ENCODE measurements around the gene RIIAD1.
"Not testable (repeated sequence)": the region's sequence is repeated elsewhere in the genome, so short reads cannot be mapped to it uniquely, and the experiment has no call there.

The RIIAD1 gene

DNA sequence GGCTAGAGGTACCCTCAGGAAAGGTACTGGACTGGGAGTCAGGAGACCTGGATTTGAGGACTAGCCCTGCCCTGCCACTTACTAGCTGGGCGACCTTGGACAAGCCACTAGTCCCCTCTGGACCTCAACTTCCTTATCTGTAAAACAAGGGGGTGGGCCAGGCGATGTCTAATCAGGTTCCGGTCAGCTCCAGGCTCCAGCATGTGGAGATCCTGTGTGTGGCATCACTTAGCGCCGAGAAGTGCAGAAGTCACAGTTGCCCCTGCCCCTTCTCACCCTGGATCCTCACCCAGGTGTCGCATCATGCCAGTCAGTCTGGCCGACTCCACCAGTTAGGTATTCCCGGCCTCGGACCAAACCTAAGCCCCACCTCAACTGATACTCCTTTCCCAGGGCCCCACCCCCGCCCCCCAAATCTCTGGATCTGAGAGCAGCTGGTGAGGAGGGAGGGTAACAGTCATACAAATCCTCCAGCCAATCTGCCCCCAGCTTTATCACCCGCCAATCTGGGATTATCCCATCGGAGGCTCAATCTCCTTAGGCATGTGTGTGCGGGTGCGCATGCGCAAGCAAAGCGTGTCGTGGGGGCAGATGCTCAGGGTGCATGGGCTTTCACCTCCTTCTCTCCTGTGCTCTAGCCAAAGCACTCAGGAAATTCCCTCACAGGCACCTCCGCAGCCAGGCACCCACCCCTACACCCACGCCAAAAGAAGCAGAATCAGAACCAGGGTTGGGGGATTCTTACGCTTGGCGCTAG lies 10.1 kb upstream of the RIIAD1 start:
- DNase-seq (ENCODE audit: low read depth in 2 of 2), result no peak

DNA sequence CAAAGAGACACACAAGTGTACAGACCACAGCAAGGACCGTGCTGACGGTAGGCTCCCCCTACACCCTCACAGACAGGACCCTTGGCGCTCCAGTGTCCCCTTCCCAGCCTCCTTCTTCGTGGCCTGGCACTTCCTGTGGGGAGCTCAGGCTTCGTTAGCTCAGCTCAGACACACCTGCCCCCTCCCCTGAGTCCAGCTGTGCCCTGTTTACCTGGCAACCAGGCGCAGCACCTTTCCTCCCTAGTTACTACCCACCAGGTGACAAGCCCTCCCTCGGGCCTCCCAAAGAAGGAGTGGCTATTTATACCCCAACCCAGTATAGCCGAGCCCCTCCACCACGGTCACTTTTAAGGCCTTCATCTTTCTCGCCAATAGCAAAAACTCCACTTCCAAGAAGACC lies 9.4 kb upstream of the RIIAD1 start:
- no peak for DNase-seq (ENCODE audit: low read depth in 2 of 2)

DNA sequence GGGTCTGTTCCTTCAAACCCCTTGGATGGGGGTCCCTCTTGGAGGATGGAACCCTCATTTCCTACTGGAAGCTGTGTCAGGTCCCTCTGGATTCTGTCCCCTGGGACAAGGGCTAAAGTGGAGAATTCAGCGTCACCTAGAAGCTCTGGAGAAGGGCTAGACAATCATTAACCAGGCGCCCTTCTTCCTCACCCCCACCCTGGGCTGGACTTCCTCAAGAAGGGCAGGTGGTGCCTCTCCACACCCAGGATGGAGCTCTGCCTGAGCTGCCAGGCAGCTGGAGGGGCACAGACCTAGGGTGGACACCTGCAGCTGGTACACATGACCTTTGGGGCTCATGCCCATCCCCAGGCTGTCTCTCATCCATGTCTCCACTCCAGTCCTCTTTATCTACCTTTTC lies 8.3 kb upstream of the RIIAD1 start:
- no peak for DNase-seq (ENCODE audit: low read depth in 2 of 2)

DNA sequence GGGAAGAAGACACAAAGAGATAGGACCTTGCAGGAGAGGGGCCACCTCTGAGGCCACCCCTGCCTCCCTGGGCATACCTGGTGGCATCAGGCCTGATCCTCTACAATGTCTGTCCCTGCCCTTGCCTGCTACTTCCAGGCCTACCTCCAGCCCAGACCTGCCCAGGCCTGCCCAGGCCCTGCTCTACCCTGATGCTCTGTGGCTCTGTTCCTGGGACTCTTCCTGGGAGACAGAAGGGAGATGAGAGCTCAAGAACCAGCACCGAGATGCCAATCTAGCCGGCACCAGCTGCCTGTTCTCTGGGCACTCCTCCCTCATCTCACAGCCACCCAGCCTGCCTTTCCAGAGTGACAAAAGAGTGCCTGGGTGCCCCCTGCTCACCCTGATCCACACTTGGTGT lies 7.4 kb upstream of the RIIAD1 start:
- DNase-seq (ENCODE audit: low read depth in 2 of 2), result no peak

DNA sequence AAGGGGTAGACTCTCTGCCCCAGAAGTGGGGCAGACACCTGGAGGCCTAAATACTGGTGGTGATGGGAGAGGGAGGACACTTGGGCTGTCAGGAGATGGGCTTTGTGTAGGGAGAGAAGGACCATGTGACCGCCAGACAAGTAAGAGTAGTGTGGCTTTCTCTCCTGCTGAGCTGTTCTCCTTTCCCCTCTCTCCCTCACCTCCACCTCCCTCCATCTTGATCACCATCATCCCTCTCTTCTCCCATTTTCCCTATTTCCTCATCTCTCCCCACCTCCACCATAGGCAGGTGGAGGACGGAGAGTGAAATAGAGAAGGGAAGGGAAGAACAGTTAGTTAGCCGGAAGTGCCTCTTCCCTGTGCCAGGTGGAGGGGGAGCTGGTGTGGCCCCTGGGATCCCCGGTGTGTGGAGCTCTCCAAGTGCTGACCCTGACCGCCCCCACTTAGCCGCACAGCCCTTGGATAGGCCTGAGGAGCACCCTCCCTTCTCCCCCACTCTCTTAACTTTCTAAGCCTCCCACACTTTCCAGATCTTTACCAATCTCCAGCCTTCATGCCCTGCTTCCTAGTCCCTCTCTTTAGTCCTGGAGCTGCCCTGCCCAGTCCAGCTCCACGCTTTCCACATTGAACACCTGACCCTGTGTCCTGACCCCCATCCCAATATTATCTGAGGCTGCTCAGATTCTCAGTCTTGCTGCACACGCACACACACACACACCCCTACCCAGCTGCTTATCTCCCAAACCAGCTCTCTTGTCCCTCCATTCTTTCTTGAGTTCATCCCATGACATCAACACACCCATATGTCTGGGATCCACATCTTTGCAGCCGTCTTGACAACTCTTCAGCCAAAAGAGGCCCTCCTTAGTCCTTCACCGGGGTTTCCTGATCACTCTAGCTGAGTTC lies 6.2 kb upstream of the RIIAD1 start:
- no peak for DNase-seq (ENCODE audit: low read depth in 2 of 2)

DNA sequence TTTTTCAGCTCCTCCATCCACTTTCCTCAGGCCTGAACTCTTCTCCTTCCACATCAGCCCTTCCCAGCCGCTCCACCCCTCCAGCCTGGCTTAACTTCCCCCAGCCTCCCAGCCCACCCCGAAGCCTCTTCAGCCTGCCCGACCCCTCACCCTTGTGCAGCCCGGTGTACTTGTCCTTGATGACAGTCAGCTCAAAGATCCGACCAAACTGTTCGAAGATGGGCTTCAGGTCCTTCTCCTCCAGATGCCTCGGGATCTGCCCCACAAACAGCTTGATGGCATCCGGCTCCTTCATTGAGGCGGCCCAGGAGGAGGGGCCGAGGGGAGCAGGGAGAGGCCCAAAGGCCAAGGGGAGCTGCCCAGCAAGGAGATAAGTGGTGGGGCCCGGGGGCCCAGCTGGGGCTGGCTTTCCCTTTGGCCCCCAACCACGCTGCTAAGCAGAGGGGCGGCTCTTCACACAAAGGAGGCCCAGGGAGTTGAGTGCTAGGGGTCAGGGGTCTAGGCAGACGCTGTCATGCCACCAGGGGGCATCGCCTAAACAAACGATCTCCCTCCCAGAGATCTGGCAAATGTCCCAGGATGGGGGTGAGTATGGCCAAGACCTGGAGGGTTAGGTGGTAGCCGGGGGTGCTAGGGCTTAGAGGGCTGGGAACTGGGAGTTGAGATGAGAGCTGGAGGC lies 5.5 kb upstream of the RIIAD1 start:
- DNase-seq (ENCODE audit: low read depth in 2 of 2), result no peak

DNA sequence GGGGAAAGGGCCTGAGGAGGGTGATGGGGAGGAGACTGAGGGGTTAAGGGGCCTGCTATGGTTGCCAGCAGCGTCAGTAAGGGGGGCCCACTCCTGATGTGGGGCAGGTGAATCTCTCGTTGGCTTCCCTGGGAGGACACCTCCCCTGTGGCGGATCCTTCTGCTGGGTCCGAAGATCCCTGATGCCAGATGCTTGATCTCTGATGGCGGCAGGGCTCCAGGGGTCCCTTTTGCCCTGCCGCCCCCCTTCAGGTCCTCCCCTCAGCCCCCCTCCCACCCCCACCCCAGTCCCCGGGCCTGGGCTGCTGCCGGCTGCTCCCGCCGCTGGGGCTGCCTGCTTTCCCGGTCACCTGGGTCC lies 4.9 kb upstream of the RIIAD1 start:
- DNase-seq (ENCODE audit: low read depth in 2 of 2), result no peak

DNA sequence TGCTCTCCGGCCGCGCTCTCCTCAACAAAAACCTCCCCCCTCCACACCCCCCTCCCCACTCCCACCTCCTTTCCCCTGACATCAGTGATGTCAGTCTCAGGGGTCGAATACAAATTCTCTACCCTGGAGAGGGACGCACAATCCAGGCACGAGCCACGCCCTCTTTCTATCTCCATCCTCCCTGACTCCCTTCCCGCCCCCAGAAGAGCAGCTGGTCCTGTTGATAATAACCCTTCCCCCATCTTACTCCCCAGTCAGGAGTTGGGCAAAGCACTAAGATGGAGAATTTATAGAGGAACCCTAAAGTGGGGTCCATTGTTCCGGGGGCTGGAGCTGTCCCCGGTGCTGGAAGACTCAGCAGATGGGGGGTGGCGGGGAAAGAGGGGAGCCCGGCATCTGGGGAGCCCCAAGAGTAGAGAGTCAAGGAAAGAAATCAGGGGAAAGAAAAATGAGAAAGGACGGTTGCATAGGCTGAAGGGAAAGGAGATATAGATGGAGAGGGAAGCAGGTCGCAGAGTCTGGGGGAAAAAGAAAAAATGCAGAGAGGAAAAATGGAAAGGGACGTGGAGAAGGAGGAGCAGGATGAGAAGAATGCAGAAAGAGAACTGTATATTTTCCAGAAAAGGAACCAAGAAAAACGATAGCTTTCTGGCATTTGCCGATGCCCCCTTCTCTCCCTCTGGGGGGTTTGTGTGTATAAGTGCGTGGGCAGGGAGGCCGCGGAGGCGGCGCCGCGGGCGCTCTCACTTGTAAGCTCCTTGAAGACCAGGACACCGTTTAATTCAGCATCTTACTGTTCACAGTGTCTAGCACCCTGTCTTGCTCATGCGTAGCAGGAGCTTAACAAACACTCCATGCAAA lies 4.3 kb upstream of the RIIAD1 start, which contains the start of gene CELF3:
Gene CELF3, minus strand, starts transcription at position 33 of the 861 bp plus-strand sequence. CDS start 783 bp downstream, outside the sequence.
- DNase-seq (ENCODE audit: low read depth in 2 of 2), result no peak

DNA sequence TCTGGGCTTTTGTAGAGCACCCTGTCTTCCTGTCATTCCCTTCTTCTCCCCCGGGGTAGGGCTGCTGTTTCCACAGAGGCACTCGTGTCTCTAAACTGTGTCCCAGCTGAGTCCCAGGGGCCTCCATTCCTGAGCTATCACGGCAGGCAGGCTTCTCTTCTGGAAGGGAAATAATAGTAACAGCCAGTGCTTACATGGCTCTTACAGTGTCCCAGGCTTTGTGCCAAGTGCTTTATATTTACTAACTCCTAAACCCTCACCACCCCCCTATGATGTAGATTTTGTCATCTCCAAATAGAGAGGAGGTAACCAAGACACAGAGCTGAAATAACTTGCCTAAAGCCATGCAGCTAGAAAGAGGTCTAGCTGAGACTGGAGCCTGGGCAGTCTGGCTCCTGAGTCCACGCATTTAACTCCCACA lies 3.3 kb upstream of the RIIAD1 start:
- no peak for DNase-seq (ENCODE audit: low read depth in 2 of 2)

DNA sequence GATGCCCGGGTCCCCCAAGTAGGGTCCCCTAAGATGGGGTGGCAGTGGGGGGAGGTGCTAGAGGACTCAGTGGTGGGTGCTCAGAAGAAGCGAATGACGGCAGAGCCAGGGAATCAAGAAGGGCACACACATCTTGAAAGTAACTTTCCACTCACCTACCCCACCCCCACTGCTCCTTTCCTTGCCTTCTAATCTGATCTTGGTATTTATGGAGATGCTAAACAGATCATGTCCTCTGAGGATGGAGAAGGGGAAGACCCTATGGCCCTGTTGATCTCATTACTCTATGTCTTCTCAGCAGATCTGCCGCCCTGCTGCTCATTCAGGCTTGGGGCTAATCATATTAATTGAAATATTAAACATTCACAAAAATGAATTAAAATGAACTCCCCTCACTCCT lies 2.7 kb upstream of the RIIAD1 start:
- DNase-seq (ENCODE audit: low read depth in 2 of 2), result no peak

DNA sequence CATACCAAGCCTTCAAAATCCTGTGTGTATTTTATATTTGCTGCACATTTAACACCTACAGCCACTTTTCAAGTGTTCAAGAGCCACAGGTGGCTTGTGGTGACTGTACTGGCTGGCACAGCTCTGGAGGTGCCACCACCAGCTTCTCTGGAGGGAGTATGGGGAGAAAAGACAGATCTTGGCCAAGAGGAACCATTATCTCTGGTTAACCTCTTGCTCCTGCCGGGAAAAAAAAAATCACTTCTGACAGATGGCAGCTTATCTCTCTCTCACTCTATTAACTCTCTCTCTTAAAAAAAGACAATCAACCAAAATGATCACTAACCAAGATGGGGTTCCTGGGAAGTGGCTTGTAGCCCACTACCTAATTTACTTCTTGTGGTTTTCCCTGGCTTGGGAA lies 1.2 kb upstream of the RIIAD1 start:
- DNase-seq (ENCODE audit: low read depth in 2 of 2), result no peak

DNA sequence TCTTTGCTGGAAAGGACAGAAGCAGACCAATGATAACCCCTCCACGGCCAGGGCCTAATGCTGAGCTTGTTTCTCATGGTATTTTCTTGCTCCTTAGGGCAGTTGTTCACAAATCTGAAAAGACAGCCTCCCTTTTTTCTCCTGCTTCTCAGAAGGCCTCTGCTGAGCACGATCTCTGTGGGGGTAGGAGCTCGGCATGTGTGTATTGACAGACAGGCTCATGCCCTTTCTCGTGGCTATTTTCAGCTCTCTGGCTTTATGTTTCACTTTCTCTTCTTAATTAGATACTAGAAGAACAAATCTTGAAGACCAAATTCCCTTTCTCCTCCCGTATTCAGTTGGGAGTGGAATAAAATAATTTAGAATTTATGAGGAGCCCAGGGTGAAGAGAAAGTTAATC lies 768 bp upstream of the RIIAD1 start:
- DNase-seq (ENCODE audit: low read depth in 2 of 2), result no peak

DNA sequence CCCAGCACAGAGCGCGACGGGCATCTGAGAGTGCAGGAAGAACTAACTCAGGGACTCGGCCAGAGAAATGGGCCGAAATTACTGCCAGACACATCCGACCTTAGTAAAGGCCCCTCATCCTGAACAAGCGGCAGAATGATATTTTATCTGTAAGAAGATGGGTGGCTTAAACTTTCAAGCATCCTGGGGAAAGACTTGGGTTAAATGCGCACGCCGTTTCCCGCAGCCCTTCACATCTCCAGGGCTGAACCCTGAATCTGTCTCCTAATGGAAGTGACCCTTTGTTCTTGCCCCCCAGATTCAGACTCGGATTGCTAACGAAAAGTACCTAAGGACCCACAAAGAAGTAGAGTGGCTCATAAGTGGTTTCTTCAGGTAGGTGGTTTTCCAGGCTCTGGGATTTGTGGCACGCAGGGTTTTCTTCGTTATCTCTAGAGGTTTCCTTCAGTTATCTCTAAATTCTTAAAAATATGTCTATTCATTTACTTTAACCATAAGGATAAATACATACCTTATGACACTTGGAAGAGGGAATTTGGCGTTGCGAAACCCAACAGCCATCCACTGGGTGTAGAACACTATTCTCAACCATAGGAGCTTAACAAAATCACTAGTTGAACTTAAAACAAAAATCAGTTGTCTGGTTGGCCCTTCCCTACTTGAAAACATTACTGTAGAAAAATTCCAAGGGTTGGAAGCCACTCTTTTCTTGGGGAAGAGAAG lies 627 bp downstream of the RIIAD1 start:
- no peak for DNase-seq (ENCODE audit: low read depth in 2 of 2)

DNA sequence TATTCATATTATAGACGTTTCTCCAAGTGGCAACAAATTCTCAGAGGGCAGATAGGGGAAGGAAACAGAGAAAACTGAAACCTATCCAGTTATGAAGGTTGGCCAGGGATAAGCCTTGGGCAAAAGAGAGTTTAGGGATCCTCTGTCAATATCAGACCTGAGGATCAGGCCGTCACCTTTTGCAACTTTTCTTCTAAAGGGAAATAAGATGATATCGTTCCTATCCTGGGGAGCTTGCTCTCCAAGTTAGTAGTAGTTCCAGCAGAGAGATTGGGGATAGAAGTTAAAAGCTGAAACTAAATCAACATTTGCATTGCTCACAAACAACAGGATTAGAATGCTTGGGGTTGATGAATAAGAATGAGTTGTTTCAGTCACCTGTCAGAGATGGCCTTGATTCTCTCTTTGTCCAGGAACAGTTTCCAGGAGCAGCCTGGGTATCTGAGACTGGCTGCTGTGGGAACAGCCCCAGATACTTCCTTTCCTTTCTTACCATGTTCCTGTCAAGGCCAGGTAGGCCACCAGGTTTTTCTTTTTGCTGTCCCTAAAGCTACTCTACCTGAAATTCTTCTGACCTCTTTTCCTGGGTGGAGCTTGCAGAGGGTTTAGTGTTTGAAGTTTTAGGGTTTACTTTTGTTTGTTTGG lies 2.5 kb downstream of the RIIAD1 start:
- DNase-seq (ENCODE audit: low read depth in 2 of 2), result no peak

DNA sequence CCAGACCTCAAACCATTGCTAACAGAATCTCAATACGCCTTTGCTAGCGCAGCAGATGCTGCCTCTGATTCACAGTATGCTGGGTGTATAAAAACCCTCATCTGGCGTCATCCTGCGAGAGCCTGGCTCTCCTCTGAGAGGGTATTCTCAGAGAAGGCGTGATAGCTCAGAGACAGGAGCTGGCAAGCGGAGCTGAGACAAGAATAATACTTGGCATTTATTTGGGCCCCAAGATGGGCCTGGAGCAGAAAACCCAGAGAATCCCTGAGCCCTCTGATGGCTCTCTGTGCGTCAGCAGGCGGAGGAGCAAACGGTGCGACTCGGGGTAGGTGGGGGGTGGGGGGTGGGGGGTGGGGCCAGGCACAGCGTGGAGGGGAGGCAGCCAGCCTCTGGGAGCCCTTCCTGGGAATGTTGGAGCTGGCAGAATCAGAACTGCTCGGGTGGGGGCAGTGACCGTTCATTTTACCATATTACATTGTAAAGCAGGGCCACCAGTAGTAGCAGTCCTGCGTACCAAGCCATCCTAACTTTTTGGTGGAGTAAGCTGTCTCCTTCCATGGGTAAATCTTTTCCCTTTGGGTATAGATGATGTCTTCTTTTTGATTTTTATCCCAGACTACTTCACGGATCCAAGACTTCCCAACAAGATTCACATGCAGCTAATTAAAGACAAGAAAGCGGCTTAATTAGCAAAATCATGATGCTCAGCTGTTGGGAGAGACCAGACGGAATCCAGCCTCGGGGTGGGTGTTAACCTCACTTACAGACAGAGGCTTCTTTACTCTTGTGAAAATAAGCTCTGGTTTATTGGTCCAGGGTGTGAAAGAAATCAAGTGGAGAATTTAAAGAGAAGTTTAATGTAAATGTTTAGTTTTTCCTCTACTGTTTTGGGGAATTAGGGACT lies 7.1 kb downstream of the RIIAD1 start:
- no peak for DNase-seq (ENCODE audit: low read depth in 2 of 2)

DNA sequence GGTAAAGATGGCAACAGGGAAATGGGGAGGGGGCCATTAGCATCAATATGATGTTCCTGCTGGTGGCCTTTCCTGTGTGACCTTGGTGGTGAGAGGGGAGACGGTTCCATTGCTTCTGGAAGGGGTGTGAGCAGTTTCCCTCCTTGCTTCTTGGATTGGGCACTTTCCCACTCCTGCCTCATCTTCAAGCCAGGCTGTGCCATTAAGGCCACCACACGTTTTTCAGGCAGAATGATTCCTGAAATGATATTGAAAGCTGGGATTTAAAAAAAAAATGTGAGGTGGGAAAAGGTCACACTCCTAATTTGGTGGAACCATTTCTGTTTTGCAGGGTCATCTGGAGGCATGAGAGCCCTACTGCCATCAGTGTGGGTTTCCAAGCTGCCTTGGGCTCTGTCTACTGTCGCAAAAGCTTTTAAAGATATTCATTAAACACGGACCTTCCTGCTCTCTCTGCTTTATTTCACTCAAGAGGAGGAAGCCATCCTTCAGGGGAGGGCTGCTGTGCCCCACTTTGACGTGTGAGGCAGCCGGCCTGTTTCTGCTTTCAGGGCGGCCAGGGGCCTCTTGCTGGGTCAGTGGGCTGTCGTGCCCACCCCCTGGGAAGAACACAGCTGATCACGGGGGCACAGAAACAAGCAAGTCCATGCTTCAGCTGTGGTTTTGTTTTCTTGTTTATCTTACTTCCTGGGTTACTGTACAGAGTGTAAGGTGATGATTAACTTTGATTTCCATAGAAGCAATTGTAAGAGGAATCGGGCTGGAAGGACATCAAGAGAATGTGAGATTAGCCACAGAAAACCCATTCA lies 8.0 kb downstream of the RIIAD1 start:
- DNase-seq (ENCODE audit: low read depth in 2 of 2), result no peak

DNA sequence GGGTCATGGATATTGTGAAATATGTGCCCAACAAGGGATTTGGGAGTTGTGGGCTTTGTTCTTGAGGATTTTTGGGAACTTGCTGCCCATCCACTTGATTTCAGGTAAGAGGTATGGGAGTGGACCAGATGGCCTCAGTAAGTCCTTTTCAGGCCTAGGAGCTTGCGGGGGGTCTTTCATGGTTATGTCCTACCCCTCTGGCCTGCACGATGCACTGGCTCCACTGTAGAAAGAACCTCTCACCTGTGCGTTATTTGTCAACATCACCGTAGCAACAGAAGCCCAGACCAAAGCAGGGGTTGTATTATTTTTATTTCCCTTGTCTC lies 8.6 kb downstream of the RIIAD1 start:
- DNase-seq (ENCODE audit: low read depth in 2 of 2), result no peak

DNA sequence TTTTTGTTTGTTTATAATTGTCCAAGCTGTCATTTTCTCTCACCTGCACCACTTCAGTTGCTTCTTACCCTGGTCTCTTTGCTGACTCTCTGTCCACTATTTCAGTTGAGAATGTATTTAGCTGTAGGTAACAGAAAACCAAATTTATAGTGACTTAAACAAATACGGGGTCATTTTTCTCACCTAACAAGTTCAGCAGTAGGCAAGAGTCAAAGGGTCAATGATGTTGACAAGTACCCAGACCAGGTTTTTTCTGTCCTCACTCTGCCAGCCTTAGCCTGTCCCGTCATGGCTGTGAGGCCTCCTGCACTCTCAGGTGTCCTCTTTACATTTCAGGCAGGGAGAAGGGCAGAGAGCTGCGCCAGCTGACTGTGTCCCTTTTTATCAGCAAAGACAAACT lies 11.8 kb downstream of the RIIAD1 start:
- no peak for DNase-seq (ENCODE audit: low read depth in 2 of 2)

DNA sequence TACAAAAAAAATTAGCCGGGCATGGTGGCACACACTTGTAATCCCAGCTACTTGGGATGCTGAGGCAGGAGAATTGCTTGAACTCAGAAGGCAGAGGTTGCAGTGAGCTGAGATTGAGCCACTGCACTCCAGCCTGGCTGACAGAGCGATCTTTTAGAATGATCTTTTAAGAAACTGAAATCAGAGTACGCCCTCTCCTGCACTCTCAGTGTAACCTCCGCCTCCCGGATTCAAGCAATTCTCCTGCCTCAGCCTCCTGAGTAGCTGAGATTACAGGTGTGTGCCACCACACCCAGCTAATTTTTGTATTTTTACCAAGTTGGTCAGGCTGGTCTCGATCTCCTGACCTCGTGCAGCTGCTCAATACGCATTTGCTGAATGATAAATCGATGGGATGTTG lies 12.7 kb downstream of the RIIAD1 start:
- not testable (repeated sequence) for DNase-seq (ENCODE audit: low read depth in 2 of 2)
